HG03565 (cell line): ENCODE measurements around the gene PNRC2.
"Not testable (repeated sequence)": the region's sequence is repeated elsewhere in the genome, so short reads cannot be mapped to it uniquely, and the experiment has no call there.

ENCODE experiments used
- ATAC-seq: cut with Tn5 transposase; IDR thresholded peaks from one replicate; pipeline ENCODE4 v1.9.1; 2021; ENCODE audit warnings: mild to moderate bottlenecking, moderate library complexity; ENCODE audit not compliant: unreplicated experiment

PNRC2 gene

DNA sequence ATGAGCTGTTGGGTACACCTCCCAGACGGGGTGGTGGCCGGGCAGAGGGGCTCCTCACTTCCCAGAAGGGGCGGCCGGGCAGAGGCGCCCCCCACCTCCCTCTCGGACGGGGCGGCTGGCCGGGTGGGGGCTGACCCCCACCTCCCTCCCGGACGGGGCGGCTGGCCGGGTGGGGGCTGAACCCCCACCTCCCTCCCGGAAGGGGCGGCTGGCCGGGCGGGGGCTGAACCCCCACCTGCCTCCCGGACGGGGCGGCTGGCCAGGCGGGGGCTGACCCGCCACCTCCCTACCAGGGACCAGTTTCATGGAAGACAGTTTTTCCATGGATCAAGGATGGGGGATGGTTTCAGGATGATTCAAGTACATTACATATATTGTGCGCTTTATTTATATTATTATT is 27.4 kb downstream of the PNRC2 start:
- ATAC-seq = not testable (repeated sequence)

DNA sequence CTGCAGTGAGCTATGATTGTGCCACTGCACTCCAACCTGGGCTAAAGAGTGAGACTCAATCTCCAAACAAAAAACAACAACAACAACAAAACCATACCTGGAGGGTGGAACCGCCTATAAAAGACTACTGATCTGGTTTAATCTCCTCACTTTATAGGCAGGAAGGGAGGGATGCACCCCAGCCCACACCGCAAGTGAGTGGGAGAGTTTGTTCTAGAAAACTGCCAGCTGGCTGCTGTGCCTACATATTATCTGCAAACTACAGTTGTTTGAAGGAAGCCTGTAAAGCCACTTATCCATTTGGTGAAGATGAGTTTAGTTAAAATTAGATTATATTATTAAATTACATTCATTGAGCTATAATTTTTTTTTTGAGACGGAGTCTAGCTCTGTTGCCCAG is 29.6 kb downstream of the PNRC2 start:
- no peak for ATAC-seq

DNA sequence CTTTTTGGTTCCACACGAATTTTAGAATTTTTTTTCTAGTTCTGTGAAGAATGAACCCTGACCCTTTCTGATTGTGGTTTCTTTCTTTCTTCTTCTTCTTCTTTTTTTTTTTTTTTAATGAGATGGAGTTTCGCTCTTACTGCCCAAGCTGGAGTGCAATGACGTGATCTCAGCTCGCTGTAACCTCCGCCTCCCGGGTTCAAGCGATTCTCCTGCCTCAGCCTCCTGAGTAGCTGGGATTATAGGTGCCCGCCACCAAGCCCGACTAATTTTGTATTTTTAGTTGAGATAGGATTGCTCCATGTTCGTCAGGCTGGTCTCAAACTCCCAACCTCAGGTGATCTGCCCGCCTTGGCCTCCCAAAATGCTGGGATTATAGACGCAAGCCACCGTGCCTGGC is 32.4 kb downstream of the PNRC2 start:
- not testable (repeated sequence) for ATAC-seq

DNA sequence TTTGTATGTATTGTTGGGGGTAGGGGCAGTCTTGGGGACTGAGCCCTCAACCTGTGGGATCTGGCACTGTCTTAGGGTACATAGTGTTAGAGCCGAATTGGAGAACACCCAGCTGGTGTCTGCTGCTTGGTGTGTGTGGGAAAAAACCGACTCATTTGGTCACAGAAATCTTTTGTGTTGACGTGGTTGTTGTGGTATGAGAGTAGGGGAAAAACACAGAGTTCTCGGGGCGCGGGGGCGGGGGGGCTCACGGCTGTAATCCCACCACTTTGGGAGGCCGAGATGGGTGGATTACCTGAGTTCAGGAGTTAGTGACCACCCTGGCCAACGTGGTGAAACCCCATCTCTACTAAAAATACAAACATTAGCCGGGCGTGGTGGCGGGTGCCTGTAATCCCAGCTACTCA is 35.8 kb downstream of the PNRC2 start:
- no peak for ATAC-seq

DNA sequence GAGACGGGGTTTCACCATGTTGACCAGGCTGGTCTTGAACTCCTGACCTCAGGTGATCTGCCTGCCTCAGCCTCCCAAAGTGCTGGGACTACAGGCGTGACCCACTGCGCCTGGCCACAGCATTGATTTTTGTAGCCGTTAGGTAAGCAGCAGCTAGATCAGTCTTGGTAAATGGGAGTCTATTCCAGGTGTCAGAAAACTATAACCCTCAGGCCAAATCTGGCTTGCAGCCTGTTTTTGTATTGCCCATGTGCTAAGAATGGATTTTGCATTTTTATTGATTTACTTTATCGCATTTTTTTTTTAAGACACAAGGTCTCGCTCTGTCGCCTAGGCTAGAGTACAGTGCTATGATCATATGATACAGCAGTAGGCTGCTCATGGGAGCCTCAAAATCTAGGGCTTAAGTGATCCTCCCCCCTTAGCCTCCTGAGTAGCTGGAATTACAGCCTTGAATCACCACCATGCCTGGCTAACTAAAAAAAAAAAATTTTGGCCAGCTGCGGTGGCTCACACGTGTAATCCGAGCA is 37.1 kb downstream of the PNRC2 start:
- ATAC-seq = no peak

DNA sequence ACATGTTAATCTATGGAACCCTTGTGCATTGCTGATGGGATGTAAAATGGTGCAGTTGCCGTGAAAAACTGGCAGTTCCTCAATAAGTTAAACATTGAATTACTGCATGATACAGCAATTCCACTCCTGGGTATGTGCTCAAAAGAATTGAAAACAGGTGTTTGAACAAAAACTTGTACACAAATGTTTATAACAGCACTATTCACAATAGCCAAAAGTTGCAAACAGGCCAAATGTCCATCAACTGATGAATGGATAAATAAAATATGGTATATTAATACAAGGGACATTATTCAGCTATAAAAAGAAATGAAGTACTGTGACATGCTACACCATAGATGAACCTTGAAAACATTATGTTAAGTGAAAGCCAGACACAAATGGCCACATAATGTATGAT is 38.2 kb downstream of the PNRC2 start:
- no peak for ATAC-seq

DNA sequence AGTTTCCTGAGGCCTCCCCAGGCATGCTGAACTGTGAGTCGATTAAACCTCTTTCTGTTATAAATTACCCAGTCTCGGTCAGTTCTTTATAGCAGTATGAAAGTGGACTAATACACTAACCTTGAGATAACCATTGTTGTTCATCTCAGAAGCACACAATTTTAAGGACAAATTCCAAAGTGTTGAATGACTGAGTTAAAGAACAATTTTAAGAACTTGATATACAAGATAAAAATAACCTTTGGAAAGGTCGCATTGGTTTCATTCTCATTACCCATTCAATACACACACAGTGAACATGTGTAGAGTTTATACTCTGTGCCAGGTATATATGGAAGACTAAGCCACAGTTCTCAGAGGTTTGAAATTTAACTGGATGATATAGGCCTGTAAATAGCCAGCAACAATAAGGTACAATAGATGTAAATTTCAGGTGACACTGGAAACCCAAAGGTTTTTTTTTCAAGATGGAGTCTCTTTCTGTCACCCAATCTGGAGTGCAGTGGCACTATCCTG is 39.6 kb downstream of the PNRC2 start:
- no peak for ATAC-seq

DNA sequence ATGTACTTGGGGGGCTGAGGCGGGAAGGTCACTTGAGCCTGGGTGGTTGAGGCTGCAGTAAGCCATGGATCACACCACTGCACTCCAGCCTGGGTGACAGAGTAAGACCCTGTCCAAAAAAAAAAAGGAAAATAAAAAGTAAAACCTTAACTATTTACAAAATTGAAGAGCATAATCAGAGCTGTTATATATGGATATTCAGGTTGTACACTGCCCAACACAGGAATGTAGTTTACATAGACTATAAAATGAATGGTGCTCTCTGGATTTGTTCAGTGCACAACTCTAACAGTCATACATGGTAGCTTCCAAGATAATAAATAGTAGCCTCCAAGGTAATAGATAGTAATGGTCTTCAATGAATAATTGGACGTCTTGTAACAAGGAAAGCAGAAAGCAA is 43.1 kb downstream of the PNRC2 start:
- ATAC-seq = no peak

DNA sequence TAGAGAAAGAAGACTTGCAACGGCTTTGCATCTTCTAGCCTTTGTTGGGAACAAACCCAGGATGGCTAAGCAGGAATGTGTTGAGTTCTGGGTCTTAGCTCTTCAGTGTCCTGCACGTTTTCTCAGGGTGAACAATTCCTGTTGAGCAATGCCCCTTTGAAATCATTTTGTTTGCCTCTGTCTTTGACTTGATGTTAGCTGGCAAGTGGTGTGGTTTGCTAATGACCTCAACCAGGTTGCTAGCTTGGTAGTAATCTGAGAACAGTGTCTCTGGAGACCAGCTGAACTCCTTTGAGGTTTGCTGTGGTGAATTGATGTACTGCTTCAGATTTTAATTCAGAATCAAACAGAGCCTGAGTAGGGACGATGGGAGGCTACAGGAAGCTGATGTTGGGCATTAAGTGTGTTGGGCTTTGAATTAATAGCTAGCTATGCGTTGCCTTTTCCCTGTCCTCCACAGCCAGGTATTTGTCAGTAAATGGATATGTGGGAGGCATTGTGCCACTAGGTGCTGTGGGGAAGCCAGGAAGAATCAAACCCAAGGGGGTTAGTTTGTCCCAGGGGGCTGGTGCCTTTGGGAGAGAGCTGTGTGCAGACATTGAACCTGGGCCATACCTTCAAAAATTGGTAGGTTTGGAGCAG is 43.8 kb downstream of the PNRC2 start:
- ATAC-seq = no peak

DNA sequence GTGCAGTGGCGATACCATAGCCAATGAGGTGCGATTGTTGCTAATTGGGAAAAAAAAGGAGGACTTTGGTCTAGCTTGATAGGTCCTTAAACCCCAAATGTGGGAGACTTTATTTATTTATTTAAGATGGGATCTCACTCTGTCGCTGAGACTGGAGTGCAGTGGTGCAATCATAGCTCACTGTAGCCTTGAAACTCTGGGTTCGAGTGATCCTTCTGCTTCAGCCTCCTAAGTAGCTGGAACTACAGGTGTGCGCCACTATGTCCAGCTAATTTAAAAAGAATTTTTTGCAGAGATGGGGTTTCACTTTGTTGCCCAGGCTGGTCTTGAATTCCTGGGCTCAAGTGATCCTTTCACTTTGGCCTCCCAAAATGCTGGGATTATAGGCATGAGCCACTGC is 44.5 kb downstream of the PNRC2 start:
- ATAC-seq = no peak

DNA sequence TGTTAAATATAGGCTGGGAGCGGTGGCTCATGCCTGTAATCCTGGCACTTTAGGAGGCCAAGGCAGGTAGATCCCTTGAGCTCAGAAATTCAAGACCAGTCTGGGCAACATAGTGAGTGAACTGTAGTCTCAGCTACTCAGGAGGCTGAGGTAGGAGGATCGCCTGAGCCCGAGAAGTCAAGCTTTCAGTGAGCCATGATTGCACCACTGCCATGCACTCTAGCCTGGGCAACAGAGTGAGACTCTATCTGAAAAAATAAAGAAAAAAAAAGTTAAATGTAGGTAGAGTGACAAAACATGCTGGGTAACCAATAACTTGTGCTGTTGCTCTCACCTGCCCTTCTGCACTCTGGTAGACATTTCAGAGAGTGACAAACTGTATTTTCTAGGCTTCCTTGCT is 45.5 kb downstream of the PNRC2 start:
- no peak for ATAC-seq

DNA sequence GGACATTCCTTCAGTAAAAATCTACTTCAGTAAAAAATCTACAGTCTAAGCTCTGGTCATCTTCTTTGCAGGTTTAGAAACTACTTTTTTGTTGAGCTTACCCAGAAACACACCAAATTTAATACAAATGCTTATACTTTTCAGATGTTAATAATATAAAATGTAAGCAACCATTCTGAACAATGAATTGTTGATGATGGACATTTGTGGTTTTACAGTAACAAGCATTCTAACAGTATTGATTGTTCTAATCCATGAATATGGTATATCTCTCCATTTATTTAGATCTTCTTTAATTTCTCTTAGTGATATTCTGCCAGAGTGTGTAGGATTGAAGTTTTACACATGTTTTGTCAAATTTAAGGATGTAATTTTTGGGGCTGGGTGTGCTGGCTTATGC is 47.5 kb downstream of the PNRC2 start:
- ATAC-seq = no peak

DNA sequence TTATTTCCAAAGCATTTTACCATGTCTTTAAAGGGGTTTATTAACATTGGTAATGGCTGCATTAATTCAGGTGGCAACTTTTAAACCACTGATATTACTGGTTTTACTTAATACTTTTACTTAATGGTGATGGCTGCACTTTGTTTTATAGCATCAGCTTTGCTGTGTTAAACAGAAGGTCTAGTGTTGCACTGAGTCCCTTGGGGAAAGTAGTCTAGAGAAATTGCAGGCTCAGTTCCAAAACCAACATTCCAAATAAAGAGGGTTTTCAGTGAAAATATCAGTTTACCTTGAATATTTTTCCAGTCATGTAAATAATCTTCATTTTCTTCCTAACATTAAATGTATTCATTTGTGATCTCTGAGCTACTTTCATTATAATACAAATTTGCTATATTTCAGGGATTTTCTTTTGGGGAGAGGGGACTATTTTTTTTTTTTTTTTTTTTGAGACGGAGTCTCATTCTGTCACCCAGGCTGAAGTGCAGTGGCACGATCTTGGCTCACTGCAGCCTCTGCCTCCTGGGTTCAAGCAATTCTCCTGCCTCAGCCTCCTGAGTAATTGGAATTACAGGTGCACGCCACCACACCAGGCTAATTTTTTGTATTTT is 49.1 kb downstream of the PNRC2 start:
- ATAC-seq = not testable (repeated sequence)

DNA sequence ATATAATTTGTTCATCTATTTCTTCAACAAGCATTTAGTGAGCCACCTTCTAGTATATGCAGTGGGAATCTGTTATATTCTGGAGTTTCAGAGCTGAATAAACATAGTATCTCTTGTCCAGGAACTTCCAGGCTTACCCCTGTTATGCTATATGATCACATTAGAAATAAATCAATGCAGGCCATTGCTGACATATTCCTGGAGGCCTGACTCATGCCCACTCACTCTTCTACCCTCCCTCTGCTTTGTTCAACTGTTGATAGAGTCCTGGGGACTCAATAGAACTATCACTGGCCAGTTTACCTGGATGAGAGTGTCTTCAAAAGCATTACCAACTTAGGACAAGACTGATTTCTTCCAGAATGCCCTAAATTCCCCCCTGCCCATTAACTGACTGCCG is 49.8 kb downstream of the PNRC2 start:
- ATAC-seq = no peak

DNA sequence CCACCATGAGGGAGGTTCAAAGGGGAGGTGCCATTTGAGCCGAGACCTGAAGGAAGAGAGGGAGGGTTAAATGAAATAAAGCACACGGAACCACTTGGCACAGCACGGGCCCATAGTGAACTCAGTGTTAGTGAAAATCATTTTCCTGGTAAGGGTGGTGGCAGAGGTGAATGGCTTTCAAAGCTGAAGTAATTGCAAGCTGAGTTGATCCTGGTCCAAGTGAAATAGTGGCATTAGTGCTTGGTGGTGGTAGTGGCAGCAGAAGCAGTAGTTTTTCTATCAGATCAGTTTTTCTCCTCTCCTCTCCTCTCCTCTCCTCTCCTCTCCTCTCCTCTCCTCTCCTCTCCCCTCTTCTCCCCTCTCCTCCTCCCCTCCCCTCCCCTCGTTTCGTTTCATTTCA is 51.0 kb downstream of the PNRC2 start:
- ATAC-seq = no peak

DNA sequence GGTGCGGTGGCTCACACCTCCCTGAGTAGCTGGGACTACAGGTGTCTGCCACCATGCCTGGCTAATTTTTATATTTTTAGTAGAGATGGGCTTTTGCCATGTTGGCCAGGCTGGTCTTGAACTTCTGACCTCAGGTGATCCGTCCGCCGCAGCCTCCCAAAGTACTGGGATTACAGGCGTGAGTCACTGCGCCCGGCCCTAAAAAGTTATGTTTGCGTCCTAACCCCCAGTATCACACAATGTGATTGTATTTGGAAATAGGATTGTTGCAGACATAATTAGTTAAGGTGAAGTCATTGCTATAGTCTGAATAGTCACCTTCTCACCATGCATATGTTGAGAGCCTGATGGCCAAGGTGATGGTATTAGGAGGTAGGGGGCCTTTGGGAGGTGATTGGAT is 53.2 kb downstream of the PNRC2 start:
- ATAC-seq = not testable (repeated sequence)
